ENCODE data around the gene CBARP.

DNA sequence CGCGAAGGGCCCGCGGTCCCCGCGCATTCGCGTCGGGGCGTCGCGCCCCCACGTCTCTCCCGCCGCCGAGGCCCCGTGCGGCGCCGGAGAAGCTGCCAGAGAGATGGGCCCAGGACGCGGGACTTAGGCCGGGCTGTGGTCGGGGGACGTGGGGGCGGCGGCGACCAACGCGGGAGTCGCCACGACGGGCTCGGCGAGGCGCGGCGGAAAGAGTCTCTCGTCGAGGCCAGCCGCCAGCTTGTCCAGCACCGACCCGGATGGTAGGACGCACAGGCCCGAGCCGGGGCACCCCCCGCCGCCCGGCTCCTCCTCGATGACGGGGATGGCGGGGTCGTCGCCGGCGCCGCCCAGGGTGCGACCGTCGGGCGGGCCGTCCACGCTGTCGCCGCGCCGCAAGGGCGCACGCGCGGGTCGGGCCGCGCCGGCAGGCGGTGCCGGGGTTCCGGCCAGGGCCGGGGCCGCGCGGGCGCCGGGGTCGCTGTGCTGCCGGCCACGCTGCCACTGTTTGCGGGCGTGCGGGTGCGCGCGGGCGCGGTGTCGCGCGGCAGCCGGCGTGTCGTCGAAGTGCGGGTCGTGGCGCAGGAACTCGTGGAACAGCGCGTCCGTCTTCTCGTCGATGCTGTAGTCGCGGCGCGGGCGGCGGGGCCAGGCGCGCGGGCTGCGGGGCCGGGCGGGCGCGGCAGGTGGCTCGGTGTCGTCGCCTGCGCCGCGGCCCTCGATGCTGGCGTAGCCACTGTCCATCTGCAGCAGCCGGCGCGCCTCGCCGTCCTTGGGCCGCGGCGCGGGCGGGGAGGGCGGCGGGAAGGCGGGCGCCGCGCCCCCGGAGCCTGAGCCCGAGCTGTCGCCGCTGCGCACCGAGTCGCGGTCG is 8.5 kb downstream of the CBARP start:
- TF ChIP-seq, protein P1, sequence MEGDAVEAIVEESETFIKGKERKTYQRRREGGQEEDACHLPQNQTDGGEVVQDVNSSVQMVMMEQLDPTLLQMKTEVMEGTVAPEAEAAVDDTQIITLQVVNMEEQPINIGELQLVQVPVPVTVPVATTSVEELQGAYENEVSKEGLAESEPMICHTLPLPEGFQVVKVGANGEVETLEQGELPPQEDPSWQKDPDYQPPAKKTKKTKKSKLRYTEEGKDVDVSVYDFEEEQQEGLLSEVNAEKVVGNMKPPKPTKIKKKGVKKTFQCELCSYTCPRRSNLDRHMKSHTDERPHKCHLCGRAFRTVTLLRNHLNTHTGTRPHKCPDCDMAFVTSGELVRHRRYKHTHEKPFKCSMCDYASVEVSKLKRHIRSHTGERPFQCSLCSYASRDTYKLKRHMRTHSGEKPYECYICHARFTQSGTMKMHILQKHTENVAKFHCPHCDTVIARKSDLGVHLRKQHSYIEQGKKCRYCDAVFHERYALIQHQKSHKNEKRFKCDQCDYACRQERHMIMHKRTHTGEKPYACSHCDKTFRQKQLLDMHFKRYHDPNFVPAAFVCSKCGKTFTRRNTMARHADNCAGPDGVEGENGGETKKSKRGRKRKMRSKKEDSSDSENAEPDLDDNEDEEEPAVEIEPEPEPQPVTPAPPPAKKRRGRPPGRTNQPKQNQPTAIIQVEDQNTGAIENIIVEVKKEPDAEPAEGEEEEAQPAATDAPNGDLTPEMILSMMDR (IDR thresholded peaks at IDR 0.05) = no peak
- no peak for TF ChIP-seq POLR2A (IDR thresholded peaks at IDR 0.05)
